ENCODE results near the gene RAD51B. TPM values are rescaled to one million over a fixed set of nuclear protein-coding genes. Genes with fewer than 3 reads are reported as not detected.

The RAD51B gene
- total RNA-seq, 2 experiments from 2014 or later = 43.6 to 50.7 TPM

DNA sequence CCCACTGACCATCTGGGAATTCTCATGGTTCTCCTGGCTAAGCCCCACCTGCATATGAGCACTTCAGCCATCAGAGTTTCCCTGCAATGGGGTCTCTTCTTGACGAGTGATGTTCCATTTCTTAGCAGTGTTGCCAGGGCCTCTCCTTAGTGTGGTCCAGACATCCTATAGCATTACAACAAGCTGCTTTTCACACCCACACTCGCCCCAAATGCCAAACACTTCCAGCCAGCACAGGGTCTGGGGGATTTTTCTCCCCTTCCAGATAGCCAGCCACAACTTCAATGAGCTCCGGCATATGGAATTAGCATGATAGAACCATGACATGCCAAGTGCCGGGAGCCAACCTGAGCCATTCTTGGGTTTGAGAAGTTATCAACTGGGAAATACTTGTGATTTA is 705.9 kb downstream of the RAD51B start:
- H3K4me1 Mint-ChIP-seq = no peaks in the 10 kb centered on the region
- H3K27ac Mint-ChIP-seq = no peak overlapping the region
- no peak for ATAC-seq (ENCODE audit: low read depth)
- no peaks in the 10 kb centered on the region for H3K27me3 Mint-ChIP-seq
- H3K36me3 Mint-ChIP-seq = peaks cover 10% of the 10 kb centered on the region
- POLR2A ChIA-PET = no interaction called here
- peaks cover 19% of the 10 kb centered on the region for H3K9me3 Mint-ChIP-seq
- H3K4me3 Mint-ChIP-seq = no peak overlapping the region
- DNase-seq = no peak

DNA sequence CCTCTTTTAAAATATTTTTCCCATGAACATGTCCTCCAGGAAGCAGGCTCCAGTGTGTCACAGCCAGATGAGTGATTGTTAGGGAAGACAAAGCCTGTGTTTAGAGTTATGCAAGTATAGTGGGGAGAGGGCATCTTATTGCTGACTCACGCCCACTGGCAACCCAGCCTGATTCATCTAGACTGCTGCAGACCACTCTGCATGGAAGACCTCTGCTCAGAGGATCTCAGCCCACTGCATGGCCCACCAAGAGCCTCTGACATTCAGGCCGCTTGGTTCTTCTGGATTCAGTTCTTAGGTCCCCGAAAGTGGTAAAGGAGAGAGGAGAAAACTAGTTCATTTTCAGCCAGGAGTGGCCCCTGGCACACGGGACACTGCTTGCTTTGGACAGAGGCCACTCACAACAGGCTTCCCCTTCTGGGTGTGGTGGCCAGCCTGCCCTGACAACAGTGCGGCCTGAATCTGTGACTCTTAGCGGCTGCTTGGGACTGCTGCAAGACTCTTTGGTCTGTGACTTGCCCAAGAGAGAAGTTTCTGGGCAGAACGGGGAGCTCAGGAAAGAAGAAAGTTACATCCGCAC is 707.0 kb downstream of the RAD51B start:
- Mint-ChIP-seq H3K36me3 (peaks cover 12% of the 10 kb centered on the region), H3K27me3 (no peaks in the 10 kb centered on the region), H3K4me3 (no peak overlapping the region), H3K4me1 (no peaks in the 10 kb centered on the region), H3K9me3 (peaks cover 21% of the 10 kb centered on the region), H3K27ac (no peak overlapping the region)
- DNase-seq = no peak
- no peak for ATAC-seq (ENCODE audit: low read depth)
- POLR2A ChIA-PET = no interaction called here

DNA sequence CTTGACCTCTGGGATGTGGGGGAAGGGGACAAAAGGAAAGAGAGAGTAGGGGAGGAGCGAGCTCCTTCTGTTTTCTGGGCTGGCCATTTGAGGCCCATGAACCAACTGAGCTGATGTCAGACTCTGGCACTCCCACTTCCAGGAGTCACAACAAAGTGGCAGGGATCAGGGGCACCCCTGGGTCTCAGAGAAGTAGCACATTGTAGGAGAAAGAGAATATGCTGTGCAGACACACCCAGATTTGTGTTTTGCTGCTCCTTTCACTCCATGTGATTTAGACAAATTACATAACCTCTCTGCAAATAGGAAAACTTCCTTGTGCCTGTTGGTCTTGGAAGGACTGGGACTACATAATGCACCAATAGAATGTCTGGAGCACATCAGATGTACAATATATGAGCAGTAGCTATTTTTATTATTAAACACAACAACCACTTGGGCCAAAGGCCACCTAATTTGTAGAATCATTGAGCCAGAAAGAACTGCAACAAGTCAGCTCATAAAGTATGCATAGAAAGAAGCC is 707.8 kb downstream of the RAD51B start:
- DNase-seq (no peak), ATAC-seq (ENCODE audit: low read depth) (no peak)
- no peak overlapping the region for H3K4me3 Mint-ChIP-seq
- H3K27me3 Mint-ChIP-seq = no peaks in the 10 kb centered on the region
- H3K4me1 Mint-ChIP-seq = no peaks in the 10 kb centered on the region
- H3K27ac Mint-ChIP-seq = no peak overlapping the region
- H3K36me3 Mint-ChIP-seq = peaks cover 12% of the 10 kb centered on the region
- POLR2A ChIA-PET = no interaction called here
- H3K9me3 Mint-ChIP-seq = peaks cover 24% of the 10 kb centered on the region

DNA sequence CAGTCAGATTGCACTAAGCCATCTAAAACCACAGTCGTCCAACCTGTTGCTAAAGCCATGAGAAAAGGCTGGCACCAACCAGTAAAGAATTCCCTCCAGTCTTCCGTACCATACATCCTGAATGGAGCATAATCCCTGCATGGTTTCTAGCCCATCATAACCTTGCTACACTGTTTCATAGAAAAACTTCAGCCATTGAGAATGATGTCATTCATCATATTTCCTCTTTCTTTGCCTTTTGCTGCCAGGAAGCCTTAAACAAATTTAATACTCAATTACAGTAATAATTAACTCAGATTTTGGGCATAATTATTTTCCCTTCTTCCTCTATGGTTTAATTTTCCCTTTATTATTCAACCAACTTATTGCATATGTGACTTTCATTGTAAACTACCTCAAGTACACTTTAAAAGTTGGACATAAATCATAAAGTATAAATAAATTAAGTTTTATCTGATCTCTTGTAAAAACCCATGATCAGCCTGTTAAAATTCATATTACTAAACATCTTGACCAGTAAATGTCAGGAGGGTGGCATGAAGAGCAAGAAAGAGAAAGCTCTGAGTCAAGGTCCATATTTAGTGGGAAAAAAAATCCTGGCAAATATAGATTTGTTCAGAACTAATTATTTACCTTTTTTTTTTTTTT is 708.6 kb downstream of the RAD51B start:
- Mint-ChIP-seq H3K9me3 (peaks cover 24% of the 10 kb centered on the region), H3K4me3 (no peak overlapping the region), H3K36me3 (peaks cover 12% of the 10 kb centered on the region), H3K4me1 (no peaks in the 10 kb centered on the region), H3K27ac (no peak overlapping the region), H3K27me3 (peaks cover under 1% of the 10 kb centered on the region)
- POLR2A ChIA-PET = no interaction called here
- no peak for DNase-seq
- ATAC-seq (ENCODE audit: low read depth) = no peak

DNA sequence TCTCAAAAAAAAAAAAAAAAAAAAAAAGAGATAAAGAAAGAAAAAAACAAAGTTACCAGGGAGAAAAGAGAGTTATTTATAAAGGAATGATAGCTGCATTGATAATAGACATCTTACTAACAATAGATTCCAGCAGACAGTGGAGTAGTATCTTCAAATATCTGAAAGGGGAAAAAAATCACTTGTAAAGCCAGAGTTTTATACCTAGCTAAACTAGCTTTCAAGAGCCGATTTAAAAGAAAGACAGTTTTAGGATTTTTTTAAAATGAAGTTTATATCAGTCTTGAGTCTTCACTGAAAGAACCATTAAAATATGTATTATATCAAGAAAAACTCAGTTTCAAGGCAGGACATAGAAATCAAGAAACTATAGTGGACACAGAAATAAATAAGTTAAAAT is 710.9 kb downstream of the RAD51B start:
- Mint-ChIP-seq H3K4me3 (no peak overlapping the region), H3K36me3 (peaks cover 5% of the 10 kb centered on the region), H3K4me1 (no peaks in the 10 kb centered on the region), H3K9me3 (peaks cover 22% of the 10 kb centered on the region), H3K27me3 (peaks cover 4% of the 10 kb centered on the region), H3K27ac (no peak overlapping the region)
- POLR2A ChIA-PET = interaction anchor here (0.6 kb wide), 1 partner anchor 263 kb away, joined by 3 read pairs; no protein-coding TSS in a partner anchor
- DNase-seq (no peak), ATAC-seq (ENCODE audit: low read depth) (no peak)

DNA sequence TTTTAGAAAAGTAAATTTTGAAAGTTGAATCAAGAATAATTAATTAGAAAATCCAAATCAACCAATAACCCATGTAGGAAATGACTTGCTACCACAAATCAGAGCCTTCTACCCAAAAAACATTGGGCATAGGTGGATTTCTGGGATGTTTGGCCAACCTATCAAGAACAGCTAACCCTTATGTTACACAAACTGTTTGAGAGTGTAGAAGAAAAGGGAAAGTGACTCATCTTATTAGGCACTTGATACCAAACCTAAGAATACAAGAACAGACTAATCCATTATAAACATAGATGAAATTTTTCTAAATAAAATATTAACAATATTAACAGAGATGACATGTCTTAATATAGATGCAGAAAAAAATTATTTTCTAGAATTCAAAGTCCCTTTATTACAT is 712.9 kb downstream of the RAD51B start:
- Mint-ChIP-seq H3K36me3 (peaks cover 2% of the 10 kb centered on the region), H3K9me3 (peaks cover 19% of the 10 kb centered on the region), H3K27me3 (peaks cover 4% of the 10 kb centered on the region), H3K27ac (no peak overlapping the region), H3K4me3 (no peak overlapping the region), H3K4me1 (no peaks in the 10 kb centered on the region)
- DNase-seq (no peak), ATAC-seq (ENCODE audit: low read depth) (no peak)
- POLR2A ChIA-PET = no interaction called here

DNA sequence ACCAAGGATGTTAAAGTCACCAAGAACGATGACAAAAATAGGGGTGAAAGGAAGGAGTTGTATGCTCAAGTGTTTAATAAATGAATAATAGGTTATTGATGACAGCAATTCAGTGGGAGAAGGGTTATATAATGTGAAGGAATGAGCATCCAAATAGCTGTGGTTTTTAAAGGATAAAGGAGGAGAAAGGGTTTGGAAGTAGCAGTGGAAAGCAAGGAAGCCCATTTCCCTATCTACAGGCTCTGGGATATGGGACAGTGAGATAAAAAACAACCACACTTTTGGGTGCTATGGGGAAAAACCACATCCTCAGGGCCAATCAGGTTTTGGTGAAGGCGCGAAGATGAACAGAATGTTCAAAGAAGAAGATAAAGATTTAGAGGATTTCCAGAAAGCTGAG is 714.7 kb downstream of the RAD51B start:
- Mint-ChIP-seq H3K4me1 (no peaks in the 10 kb centered on the region), H3K36me3 (peaks cover 2% of the 10 kb centered on the region), H3K27ac (no peak overlapping the region), H3K27me3 (peaks cover 4% of the 10 kb centered on the region), H3K9me3 (peaks cover 16% of the 10 kb centered on the region), H3K4me3 (no peak overlapping the region)
- POLR2A ChIA-PET = no interaction called here
- ATAC-seq (ENCODE audit: low read depth) (no peak), DNase-seq (no peak)

DNA sequence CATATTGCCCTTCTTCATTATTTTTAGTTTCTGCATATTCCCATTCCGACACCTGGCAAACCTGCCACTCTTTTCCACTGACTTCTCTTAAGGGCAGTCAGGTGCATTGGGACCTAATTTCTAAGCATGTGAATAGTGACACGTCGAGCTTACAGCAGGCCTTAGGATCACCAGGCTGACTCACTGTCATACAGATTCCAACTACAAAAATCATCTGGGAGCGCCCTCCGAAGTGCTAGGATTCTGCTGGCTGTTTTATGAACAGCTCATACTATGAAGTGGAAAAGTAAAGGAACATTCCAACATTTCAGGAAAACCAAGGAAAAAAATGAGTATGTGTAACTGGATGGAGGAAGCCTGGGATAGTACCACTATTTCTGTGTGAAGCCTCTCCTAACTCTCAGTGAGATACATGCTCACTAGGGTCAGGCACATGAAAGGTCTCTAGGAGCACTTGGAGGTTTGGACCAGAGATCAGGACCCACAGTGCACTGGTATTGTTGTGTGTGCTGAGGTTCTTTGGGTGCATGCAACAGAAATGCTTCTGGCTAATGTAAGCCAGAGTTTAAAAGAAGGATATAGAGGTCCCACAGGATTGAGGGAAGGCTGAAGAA is 715.9 kb downstream of the RAD51B start:
- peaks cover 4% of the 10 kb centered on the region for H3K36me3 Mint-ChIP-seq

DNA sequence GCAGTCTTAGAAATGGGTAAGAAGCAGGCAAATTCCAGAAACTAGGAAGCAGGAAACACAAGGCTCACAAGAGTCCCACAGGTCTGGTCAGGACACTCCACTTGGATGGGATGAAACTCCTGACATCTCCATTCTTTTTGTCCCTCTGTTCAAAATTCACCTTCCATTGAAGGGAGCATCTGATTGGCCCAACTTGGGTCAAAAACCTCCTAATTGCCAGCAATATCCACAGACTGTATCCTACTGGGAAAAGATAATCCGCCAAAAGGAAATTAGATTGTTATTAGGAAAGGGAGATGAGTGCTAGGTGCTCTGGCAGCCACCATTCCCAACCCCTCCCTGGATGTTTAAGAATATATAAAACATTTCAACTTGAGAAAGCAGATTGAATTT is 716.4 kb downstream of the RAD51B start:
- peaks cover 2% of the 10 kb centered on the region for H3K36me3 Mint-ChIP-seq
- DNase-seq (no peak), ATAC-seq (ENCODE audit: low read depth) (no peak)
- no peak overlapping the region for H3K27ac Mint-ChIP-seq
- H3K4me3 Mint-ChIP-seq = no peak overlapping the region
- POLR2A ChIA-PET = no interaction called here
- no peaks in the 10 kb centered on the region for H3K4me1 Mint-ChIP-seq
- peaks cover 8% of the 10 kb centered on the region for H3K9me3 Mint-ChIP-seq
- peaks cover 4% of the 10 kb centered on the region for H3K27me3 Mint-ChIP-seq

More for the DNA sequence above, 715.9 kb downstream of the RAD51B start:
- peaks cover 4% of the 10 kb centered on the region for H3K27me3 Mint-ChIP-seq
- no peak overlapping the region for H3K27ac Mint-ChIP-seq
- H3K9me3 Mint-ChIP-seq = peaks cover 10% of the 10 kb centered on the region
- no peak for DNase-seq
- no peaks in the 10 kb centered on the region for H3K4me1 Mint-ChIP-seq
- no peak overlapping the region for H3K4me3 Mint-ChIP-seq
- POLR2A ChIA-PET = no interaction called here
- no peak for ATAC-seq (ENCODE audit: low read depth)

DNA sequence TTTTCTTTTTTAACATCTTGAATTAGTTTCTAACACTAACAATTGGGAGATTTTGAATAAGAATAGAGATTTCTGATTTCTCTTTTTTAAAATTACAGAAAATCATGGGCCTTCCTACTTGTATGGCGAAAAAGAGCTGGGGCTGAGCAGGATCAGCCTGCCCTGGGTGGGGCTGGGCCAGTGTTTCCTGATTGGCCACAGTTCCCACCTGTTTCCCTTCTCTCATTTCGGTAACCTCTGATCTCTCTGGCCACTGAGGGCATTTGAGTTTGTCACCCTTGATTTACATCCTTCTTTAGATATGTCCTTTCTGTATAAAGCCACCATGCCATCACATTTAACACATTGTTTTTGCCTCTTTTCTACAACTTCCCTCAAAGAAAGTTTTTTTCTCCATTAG is 719.1 kb downstream of the RAD51B start:
- Mint-ChIP-seq H3K4me3 (no peak overlapping the region), H3K36me3 (peaks cover 2% of the 10 kb centered on the region), H3K27me3 (peaks cover 2% of the 10 kb centered on the region), H3K4me1 (no peaks in the 10 kb centered on the region), H3K9me3 (peaks cover 4% of the 10 kb centered on the region), H3K27ac (no peak overlapping the region)
- POLR2A ChIA-PET = no interaction called here
- DNase-seq (no peak), ATAC-seq (ENCODE audit: low read depth) (no peak)

DNA sequence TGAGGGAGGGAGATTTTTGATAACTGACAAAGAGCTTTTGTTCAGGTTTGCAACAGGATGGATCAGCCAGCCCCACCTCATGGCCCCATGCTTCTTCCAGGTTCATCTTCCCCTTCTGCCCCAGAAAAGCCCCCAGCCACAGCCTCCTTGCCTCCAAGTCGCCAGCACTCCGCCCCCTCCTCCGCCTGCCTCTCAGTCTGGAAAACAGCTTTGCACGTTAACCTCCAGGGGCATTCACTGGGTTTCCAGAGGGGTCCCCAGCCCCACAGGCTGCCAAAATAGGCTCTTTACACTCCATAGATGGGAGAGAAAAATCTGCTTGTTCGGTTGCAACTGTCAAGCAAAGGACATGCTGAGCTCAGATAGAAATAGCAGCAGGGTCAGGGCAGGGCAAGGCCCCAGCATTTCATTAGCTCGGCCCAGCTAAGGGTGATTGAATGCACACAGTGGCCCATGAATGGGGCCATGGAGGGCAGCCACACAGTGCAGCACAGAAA is 719.7 kb downstream of the RAD51B start:
- Mint-ChIP-seq H3K9me3 (no peaks in the 10 kb centered on the region), H3K27me3 (peaks cover 2% of the 10 kb centered on the region), H3K4me1 (no peaks in the 10 kb centered on the region), H3K27ac (no peak overlapping the region), H3K36me3 (peaks cover 2% of the 10 kb centered on the region), H3K4me3 (no peak overlapping the region)
- no peak for ATAC-seq (ENCODE audit: low read depth)
- POLR2A ChIA-PET = no interaction called here
- DNase-seq = no peak

DNA sequence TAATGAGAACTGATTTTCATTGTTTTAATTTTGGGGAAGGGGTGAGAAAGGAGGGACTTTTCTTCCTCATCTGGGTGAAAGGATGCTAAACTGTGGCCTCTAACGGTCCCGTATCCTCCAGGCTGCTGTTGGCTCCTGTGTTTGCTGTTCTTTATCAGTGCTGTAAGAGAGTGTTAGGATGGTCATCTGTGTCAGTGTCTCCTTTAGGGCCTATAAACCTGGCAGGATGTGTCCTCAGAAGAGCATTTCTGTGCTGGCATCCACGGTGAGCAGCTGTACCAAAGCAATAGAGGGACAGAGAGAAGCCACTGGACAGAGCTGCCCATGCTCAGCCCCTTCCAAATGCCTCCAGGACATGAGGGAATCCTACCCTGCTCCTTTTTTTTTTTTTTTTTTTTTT is 720.2 kb downstream of the RAD51B start:
- DNase-seq (no peak), ATAC-seq (ENCODE audit: low read depth) (no peak)
- Mint-ChIP-seq H3K4me3 (no peak overlapping the region), H3K27ac (no peak overlapping the region), H3K27me3 (peaks cover 2% of the 10 kb centered on the region), H3K36me3 (peaks cover 2% of the 10 kb centered on the region), H3K4me1 (no peaks in the 10 kb centered on the region), H3K9me3 (no peaks in the 10 kb centered on the region)
- POLR2A ChIA-PET = no interaction called here

DNA sequence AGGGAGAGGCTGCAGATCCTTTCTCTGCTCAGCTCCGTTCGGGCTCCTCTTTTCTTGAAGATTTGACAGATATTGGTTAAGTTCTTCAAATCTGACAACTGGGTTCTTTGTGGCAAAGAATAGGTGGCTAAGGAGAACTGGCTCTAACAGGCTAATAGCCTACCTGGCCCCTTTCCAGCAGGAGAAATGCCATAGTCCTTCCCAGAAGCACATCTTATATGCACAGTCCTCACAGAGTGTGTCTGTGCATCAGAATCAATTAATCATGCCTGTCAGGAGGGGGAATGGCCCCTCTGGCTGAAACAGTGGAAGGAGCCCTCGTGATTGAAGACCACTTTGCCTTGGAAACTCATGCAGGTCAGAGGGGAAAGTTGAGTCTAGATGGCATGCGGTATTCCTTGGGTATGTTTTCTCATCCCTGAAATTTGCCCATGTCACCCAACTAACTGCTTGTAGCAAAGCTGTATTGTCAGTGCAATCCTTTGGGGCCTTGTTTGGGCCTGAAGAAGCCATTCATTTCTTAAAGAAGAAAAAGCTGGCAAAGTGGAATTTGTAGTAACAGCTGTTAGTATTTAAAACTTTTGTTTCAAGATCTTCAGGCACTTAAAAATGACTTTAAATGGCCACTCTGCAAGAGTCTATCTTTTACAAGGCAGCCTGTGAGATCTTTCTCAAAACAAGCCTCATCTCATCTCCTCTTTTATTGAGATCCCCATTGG is 721.8 kb downstream of the RAD51B start:
- no peak overlapping the region for H3K4me3 Mint-ChIP-seq
- H3K27me3 Mint-ChIP-seq = no peaks in the 10 kb centered on the region
- H3K4me1 Mint-ChIP-seq = no peaks in the 10 kb centered on the region
- no peak overlapping the region for H3K27ac Mint-ChIP-seq
- no peak for DNase-seq
- H3K9me3 Mint-ChIP-seq = no peaks in the 10 kb centered on the region
- POLR2A ChIA-PET = no interaction called here
- peaks cover 2% of the 10 kb centered on the region for H3K36me3 Mint-ChIP-seq
- ATAC-seq (ENCODE audit: low read depth) = no peak
